ENCODE data around the gene MYLK.
"Not testable (repeated sequence)": the region's sequence is repeated elsewhere in the genome, so short reads cannot be mapped to it uniquely, and the experiment has no call there.

Gene MYLK

DNA sequence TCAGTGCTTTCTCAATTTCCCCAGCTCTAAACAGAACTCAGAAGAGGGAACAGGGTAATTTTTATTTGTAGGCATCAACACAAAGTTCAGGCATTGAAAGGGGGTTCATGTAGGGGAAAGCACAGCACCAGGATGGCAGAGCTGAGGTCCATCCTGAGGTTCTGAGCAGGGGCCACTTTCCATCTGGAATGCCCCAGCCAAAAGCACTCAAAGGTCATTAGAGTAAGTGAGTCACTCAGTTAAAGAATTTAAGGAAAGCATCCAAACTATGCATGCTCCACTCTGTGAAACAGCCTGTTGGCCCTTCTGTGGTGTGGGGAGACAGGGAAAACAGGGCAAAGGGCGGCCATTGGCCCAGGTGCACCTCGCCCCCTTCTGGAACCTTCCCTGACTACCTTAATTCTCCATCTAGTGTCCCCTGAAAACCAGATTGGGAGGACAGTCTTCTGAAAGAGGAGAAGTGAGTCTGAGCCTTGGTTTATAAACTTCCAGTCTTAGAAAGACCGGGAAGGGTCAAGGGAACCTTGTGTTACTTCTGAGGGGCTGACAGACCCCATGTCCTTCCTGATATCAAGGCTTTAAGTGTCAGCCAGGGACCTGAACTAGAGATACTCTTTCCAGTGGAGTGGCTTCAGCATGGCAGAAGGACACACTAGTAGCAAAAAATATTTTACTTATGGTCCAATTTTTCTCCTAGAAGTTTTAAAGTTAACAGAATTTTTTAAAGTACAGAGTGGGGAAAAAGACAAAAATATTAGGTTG, 133.3 kb downstream of the MYLK start:
- DNase-seq (ENCODE audit: low read depth in 2 of 2): no peak

DNA sequence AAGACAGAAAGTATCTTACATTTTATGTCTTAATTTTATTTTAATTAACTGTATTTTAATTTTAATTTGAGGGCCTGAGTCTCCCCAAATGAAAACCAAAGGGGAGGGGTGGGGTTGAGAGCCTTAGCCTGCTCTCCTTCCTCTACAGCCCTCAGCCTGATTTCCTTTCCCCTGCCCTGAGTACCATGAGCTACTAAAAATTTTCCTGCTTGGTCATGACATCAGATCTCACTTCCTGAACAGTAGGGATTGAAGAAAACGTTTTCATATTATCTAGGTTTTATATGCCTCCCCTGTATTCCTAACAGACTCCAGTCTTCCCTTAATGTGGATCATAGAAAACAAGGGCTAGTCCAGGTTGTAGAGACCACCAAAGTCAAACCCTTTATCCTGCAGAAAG, 133.9 kb downstream of the MYLK start:
- no peak for DNase-seq (ENCODE audit: low read depth in 2 of 2)

DNA sequence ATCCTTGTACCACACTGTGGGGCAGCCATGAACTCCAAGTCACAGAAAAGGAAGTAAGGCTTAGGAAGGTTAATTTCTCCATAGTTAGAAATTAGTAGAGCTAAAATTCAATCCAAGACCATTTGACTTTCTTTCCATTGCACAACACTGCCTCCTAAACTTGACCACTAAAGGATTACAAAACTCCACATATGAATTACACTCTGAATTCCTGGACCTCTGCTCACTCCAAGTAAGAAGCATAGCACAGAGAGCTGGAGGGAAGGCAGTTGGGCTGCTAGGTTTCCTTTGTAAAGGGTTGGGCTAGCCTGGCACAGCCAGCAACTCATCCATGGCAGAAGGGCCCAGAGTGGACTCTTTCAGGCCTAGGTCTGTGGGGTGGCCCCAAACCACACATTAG, 134.4 kb downstream of the MYLK start:
- DNase-seq (ENCODE audit: low read depth in 2 of 2): no peak

DNA sequence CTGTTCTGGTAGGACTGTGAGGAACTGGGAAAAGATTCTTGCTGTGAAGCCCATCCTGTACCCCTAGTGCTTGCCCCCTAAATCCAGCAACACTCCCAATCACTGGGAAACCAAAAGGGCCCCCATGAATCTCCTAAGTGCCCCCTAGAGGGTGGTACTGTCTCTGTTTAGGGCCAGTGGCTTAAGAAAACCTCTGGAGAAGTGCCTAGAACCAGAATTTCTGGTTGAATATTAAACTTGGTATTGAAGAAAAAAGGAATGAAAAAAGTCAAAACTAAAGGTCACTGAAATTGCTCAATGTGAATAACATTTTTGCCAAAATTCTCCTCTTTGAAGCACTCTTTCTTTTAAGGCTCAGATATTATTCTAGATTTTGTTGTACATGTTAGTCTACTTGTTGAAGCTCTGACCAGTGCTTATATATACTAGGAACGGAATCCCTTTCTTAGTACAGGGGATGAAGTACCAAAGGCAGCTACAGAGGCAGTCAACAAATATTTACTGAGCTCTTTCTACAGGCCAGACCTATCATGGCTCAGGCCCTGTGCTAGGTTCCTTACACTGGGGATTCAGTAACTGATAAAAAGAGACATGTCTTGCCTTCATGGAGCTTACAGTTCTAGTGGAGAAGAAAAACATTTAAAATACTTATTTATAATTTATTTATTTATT, 138.8 kb downstream of the MYLK start:
- no peak for DNase-seq (ENCODE audit: low read depth in 2 of 2)

DNA sequence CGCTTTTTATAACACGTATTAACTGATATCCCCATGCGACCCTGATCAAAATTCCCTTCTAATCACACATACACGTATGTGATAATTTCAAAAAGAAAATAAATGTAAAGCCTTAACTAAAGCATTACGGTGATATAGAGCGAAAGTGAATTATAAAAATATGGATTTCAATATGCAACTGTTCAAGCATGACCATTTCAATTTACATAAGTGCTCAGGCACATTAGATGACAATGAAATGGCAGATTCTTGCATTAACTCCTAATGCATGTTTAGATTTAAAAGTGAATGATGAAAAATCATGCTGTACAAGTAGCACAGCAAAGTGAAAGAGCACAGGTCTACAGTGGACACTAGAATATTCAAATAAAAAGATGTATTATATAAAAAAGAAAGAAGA, 140.1 kb downstream of the MYLK start:
- no peak for DNase-seq (ENCODE audit: low read depth in 2 of 2)

DNA sequence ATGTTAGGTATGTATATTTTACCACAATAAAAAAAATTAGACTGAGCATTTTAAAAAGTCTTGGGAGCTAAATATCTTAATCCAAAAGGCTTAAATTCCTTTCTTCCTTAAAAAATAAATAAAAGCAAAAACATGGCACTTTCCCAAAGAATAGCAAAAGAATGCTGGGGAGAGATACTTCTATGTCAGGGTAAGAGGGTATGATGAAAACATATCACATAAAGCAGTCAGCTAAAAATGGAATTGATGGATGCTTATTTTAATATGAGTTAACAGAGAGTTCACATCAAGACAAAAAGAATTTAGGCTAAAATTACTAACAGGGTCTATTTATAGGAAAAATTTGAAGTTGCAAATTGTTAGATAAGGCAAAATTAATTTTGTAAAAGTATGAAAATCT, 141.0 kb downstream of the MYLK start:
- DNase-seq (ENCODE audit: low read depth in 2 of 2): no peak

DNA sequence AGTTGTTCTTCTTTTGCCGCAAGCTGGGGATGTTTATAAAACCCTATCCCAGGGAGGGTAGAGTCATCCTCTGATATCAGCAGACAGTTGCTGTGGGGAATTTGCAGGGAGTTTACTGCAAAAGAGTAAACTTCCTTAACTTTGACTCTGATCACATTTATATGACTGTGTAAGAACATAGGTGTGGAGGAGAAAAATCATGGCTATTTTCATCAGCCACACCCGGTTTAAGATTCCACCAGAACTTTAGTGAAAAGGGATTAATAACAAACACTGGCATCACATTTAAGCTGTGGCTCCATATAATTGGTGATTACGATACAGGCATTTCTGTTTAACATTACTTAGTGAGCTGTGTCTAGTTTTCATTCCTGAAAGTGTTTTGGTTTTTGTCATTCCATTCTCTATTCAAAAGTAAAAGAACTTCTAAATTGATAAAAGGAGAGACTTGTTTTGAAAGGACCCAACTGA, 143.1 kb downstream of the MYLK start:
- no peak for DNase-seq (ENCODE audit: low read depth in 2 of 2)

DNA sequence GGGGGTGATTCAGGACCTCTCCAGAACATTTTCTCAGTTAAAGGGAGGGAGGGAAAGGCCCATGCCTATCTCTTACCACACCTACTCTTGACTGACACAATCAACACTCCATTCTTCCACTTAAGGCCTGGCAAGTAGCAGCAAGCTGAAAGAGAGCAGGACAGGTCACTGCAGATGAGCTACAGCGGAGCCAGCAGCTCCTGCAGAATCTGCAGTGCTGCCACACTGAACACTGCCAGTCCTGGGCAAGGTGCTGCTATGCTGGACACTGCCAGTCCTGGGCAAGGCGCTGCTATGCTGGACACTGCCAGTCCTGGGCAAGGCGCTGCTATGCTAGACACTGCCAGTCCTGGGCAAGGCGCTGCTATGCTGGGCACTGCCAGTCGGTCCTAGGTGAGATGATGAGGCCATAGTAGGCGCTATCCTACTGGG, 143.7 kb downstream of the MYLK start:
- no peak for DNase-seq (ENCODE audit: low read depth in 2 of 2)

DNA sequence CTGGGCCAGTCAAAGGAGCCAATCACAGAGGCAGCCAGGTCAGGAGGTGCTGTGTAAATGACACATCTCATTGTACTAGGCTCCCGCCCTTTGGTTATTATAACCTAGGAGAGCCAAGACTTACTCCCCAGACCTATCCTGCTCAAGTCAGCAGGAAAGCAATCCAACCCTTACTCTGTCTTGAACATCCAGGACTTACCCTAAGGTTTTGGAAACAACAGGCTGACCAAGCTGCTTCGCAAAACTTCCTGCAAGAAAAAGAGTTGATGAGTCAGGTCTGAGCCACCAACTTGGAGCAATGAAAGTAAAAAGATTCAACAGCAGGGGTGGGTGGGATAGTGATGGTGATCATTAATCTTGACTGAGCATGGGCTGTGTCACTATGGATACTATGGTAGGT, 144.4 kb downstream of the MYLK start:
- no peak for DNase-seq (ENCODE audit: low read depth in 2 of 2)

DNA sequence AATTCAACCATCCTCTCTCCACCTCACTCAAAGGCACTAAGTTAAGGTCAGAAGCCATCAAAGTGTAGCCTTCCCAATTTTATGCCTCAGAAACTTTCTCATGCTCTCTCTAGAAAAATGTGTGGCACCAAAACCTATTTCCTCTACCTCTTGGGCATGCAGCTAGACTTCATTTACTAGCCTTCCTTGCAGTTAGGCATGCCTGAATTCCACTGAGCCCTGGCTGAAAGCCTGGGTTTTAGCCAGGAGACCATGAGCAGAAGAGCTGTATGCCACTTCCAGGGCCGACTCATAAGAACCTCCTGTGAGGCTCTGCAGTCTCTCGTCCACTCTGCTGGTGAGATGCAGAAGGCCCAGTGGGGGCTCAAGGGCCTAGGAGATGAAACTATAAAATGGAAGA, 145.0 kb downstream of the MYLK start:
- no peak for DNase-seq (ENCODE audit: low read depth in 2 of 2)

DNA sequence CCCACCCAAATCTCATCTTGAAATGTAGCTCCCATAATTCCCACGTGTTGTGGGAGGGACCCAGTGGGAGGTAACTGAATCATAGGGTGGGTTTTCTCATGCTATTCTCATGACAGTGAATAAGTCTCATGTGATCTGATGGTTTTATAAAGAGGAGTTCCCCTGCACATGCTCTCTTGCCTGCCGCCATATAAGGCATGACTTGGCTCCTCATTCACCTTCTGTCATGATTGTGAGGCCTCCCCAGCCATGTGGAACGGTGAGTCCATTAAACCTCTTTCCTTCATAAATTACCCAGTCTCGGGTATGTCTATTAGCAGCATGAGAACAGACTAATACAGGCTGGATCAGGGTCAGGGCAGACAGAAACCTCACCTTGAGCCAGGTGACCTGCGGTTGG, 145.6 kb downstream of the MYLK start:
- not testable (repeated sequence) for DNase-seq (ENCODE audit: low read depth in 2 of 2)

DNA sequence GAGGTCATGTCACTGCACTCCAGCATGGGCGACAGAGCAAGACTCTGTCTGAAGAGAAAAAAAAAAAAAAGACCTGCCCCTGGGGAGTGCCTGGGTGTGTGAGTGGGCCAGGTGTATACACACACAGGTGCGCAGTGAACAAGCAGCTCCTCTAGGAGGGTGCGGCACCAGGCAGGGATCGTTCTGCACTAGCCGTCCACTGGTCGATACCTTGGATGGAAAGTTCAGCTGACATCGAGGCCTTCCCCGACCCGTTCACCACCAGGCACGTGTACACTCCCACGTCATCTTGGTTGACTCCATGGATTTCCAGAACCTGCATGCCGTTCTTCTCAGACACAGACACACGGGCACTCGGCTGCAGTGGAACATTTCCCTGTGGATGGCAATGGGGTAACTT, 147.0 kb downstream of the MYLK start:
- DNase-seq (ENCODE audit: low read depth in 2 of 2): no peak

DNA sequence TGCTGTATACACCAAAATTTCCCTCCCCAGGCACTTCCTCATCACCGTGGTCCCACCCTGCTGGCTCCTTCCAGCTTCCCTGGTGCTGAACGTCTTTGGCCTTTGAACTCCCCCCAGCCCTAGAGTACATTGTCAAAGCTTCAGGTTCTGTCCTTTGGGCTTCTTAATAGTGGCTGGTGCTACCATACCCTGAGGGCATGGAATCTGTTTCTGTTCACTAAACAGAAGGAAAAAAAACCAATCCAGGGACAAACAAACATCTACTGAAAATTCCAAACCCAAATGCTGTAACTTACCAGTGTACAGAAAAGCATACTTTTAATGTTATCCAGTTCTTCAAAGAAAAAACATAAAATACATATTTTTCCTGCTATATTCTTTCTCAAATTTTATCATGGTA, 148.7 kb downstream of the MYLK start:
- DNase-seq (ENCODE audit: low read depth in 2 of 2): no peak

DNA sequence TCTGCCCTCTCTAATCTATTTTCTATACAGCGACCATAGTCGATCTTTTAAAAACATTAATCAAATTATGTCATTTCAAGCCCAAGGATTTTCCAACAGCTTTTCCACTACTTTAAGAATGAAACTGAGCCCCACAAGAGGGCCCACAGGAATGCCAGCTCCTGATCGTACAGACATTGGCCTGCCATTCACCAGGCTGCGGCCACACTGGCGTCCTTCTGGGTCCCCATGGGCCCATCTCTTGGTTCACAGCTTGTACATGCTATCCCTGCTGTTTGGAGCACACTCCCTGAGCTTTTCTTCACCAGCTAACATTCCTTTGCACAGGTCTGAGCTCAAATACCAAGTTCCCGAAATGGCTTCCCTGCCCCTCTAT, 149.6 kb downstream of the MYLK start:
- no peak for DNase-seq (ENCODE audit: low read depth in 2 of 2)

DNA sequence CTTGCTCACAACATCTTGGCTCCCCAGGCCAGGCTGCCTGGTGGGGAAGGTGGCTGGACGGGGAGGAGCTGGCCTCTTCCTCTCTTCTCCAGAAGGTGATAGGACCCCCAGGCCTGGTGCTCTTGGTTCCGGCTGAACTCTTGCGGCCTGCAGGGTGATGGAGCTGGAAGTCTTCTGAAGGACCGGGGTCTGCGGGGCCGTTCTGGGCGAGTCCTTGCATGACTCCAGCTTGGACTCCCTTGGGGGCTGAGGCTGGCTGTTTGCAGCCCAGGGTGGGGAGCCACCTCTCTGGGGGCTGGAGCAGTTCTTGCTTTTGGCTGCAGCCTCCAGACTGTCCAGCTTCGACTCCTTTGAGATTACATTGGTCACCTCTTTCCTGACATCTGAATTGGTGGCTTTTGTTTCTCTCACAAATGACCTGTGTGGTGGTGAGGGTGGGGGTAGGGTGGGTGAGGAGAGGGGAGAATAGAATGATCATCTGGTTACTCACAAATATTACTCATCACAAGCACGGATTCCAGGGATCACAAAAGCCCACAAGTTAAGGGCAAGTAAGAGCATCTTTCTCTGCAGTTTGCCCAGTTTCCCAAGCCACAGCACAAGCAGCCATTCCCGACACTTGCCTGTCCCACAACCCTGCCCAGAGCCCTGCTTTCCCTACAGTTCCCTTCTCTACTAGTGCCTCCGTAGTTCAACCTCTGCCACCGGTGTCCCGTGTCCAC, 150.2 kb downstream of the MYLK start:
- DNase-seq (ENCODE audit: low read depth in 2 of 2): no peak

DNA sequence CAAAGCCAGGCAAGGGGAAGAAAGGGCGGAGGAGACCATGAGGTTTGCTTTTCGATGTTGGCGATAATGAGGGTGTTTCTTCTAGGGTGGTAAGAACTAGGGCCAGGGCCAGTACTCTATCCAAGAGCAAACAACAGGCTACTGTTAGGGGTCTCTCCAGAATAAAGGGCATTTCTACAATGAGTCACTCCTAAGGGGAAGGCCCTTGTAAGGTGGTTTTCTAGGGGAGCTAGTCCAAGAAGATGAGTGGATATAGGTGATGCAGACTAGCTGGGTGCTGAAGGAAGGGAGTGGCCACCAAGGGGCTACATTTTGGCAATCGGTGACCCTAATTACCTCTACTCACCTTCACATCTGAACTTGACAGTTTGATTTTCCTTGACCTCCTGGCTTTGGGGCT, 150.8 kb downstream of the MYLK start:
- DNase-seq (ENCODE audit: low read depth in 2 of 2): no peak

DNA sequence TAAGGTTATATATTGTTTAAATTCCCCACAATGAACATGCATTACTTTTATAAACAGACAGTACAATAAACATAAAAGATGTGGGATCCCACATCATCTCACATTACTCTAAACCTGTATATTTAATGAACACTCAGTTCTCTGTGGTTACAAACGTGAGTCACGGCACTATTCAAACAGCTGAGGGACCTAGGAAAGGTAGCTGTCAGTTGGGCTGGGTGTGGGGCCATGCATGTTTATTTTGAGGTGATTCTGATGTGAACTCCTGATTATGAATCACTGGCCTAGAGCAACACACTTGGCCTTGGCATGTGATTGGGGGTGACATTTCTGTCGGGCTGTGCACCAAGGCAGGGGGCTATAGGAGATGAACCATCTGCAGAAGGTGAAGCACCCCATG, 151.7 kb downstream of the MYLK start:
- no peak for DNase-seq (ENCODE audit: low read depth in 2 of 2)

DNA sequence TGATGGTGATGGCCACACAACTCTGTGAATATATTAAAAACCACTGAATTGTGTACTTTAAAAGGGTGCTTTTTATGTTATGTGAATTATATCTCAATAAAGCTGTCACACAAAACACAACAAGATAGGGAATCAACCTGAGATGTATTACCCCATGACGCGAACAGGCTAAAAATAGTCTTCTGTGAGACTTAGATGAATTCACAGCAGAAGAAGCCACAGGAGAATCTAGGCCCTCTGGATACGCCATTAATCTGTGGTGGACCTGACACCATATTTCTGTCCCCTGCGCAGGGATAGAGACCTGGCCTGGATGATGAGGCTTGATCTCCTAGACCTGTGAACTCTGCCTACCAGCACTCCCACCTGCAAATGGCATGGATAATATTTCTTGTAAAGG, 153.3 kb downstream of the MYLK start:
- no peak for DNase-seq (ENCODE audit: low read depth in 2 of 2)

DNA sequence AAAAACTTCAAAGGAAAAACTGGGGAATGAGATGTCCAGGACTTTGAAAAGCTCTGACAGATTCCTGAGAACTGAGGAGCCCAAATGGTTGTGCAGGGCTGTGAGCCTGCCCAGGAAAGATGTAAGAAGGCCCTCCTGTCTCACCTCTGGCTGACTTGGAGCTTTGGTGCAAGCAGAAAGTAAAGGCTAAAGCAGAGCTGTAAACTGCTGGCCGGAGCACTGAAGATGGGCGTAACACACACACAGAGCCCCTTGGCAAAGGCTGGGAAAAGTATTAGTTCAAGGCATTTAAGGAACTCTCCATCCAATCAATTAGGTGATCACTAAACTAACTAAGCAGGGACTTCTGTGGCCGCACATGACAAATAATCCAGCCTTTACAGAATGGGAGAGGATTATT, 155.1 kb downstream of the MYLK start:
- DNase-seq (ENCODE audit: low read depth in 2 of 2): no peak

DNA sequence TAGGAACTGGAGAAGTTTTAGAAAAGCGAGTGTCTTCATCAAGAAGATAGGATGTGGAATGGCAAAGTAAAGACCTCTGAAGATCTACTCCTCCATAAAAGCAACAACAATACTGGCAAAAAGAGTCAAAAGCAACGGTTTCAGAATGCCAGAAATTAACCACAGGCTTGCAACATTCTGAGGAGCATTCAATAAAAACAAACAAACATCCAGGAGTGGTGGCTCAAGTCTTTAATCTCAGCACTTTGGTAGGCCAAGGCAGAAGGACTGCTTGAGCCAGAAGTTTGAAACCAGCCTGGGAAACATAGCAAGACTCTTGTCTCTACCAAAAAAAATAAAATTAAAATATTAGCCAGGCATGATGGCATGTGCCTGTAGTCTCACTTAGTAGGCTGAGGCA, 156.1 kb downstream of the MYLK start:
- no peak for DNase-seq (ENCODE audit: low read depth in 2 of 2)

DNA sequence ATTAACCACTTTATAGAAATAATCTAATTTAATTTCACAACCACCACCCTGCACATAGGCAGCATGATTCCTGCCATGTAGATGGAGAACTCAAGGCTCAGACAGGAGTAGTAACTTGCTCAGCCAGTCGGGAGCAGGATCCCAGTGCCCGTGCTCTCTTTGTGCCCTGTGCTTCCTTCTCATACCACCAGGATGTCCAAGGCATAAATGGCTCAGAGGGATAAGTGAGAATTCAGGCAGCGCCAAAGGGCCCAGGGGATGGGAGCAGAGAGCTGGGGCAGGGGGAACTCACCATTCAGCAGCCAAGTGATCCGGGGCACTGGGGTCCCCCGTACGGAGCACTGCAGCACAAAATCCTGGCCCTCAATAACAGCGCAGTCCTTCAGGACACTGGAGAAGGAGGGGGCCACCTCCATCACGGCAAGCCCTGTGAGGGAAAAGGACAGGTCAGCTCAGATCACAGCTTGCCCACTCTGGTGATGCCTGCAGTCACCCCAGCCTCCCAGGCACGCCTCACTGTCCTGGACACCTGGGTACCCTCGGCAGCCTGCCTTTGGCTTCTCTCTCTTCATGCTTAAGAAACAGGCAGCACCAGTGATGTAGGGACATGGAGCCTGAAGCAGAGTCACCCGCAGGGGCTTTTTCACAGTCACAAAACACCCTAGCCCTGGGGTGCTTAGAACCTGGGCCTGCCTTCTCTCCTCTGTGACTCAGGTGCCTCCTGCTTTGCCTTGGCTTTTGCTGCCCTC, 158.3 kb downstream of the MYLK start:
- DNase-seq (ENCODE audit: low read depth in 2 of 2): no peak

DNA sequence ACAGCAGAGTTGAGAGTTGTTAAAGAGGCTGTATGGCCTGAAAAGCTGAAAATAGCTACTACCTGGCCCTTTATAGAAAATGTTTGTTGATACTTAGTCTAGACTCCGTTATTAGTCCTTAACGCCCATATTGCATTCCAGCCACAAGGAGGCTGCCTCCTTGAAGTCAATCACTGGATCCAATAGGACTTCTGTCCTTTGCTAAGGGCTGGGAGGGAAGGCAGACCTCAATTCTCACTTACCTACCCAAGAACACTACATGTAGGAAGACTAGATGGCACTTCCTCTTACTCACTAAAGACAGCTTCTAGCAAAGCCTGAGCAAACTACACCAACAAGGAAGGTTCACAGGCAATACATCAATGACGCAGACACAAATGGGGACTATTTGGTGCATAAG, 159.8 kb downstream of the MYLK start:
- DNase-seq (ENCODE audit: low read depth in 2 of 2): no peak
